Prostate gland (tissue), 2 donors: ENCODE measurements around the gene DOCK7. TPM values are rescaled to one million over a fixed set of nuclear protein-coding genes. Genes with fewer than 3 reads are reported as not detected.
A peak's percentile ranks its signal among the peaks of the same experiment; 100 is the strongest.

Source experiments
- DNase-seq: peaks from one replicate; pipeline ENCODE4 v3.0.0-alpha.2; 2019; ENCODE audit warnings: low spot score
- H3K27ac ChIP-seq, 2 donors: fragments of 200-600 bp; sonication (generic); 2 replicates each; pipeline ENCODE4 v1.5.1; 2017 to 2019
- H3K27me3 ChIP-seq: fragments of 200-600 bp; sonication (generic); replicated peaks from 2 replicates; pipeline ENCODE4 v1.5.1; 2019; ENCODE audit not compliant: insufficient read depth
- H3K36me3 ChIP-seq, 2 donors: fragments of 200-600 bp; sonication (generic); 1 replicate in 1 of 2; 2 replicates in 1 of 2; pipeline versions ENCODE4 v1.5.1 to v1.8.1; 2017 to 2019
- H3K4me1 ChIP-seq: fragments of 200-600 bp; sonication (generic); replicated peaks from 2 replicates; pipeline ENCODE4 v1.5.1; 2019
- H3K4me3 ChIP-seq, 2 donors: fragments of 200-600 bp; sonication (generic); 2 replicates each; pipeline ENCODE4 v1.5.1; 2017 to 2019
- H3K9me3 ChIP-seq: fragments of 200-600 bp; sonication (generic); 2 replicates; pipeline ENCODE4 v1.5.1; 2017
- POLR2A ChIP-seq: fragments of 450-650 bp; IDR thresholded peaks from one replicate; pipeline ENCODE4 v1.6.1; 2016; ENCODE audit warnings: antibody characterized with exemption, mild to moderate bottlenecking
- POLR2AphosphoS5 ChIP-seq: sonication (generic); formaldehyde crosslinking; IDR thresholded peaks from one replicate; pipeline ENCODE4 v1.6.1; 2017; ENCODE audit warnings: antibody characterized with exemption
- whole genome bisulfite sequencing: methylation state at CpG from one replicate; pipeline ENCODE4 v1.1.5; 2018; 5-methylcytosine and 5-hydroxymethylcytosine counted together
- intact Hi-C: fragments of 100-400 bp; cut with DNase I; formaldehyde crosslinking; loops from one replicate; pipeline ENCODE4 v1.14.2; 2022
- total RNA-seq, 2 donors: library from RNA; depleted of rRNA; stranded (reverse); fragments of >200 nt; gene quantifications; one replicate each; pipeline ENCODE4 v1.1.0, GENCODE V29; 2016
- TF ChIP-seq, protein P1 (sequence below), 4 experiments: fragments of 200-600 bp in 2 of 4; fragments of 450-650 bp in 2 of 4; sonication (generic) in 2 of 4; IDR thresholded peaks; 1 replicate in 3 of 4; 2 replicates in 1 of 4; pipeline ENCODE4 v1.5.1; 2016 to 2019; ENCODE audit warnings: antibody characterized with exemption in 4 of 4, mild to moderate bottlenecking in 2 of 4, moderate library complexity in 2 of 4

Gene DOCK7
- total RNA-seq, 2 donors from 2014 or later, result 43.4 to 56.4 TPM

DNA sequence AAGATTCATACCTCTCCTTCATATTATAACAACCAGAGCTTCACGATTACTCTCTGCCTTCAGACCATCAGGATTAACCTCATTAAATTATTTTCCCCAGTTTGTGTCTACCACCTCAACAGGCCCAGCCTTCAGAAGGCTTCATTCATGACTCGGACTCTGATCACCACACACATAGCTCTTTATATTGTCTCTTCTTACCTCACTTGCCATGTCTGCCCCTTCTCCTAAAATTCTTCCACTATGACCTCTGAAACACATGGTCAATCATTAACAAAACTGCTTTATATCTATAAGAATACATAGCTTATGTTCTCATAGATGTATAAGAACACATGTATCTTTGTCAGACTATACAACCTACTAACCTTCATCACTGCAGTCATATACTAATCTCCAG, 171.6 kb downstream of the DOCK7 start:
- Histone ChIP-seq H3K9me3 (no peaks in the 10 kb centered on the region), H3K4me3 (no peak overlapping the region), H3K4me1 (no peaks in the 10 kb centered on the region), H3K27me3 (no peaks in the 10 kb centered on the region), H3K36me3 (no peaks in the 10 kb centered on the region), H3K27ac (no peak overlapping the region)
- TF ChIP-seq, protein P1, sequence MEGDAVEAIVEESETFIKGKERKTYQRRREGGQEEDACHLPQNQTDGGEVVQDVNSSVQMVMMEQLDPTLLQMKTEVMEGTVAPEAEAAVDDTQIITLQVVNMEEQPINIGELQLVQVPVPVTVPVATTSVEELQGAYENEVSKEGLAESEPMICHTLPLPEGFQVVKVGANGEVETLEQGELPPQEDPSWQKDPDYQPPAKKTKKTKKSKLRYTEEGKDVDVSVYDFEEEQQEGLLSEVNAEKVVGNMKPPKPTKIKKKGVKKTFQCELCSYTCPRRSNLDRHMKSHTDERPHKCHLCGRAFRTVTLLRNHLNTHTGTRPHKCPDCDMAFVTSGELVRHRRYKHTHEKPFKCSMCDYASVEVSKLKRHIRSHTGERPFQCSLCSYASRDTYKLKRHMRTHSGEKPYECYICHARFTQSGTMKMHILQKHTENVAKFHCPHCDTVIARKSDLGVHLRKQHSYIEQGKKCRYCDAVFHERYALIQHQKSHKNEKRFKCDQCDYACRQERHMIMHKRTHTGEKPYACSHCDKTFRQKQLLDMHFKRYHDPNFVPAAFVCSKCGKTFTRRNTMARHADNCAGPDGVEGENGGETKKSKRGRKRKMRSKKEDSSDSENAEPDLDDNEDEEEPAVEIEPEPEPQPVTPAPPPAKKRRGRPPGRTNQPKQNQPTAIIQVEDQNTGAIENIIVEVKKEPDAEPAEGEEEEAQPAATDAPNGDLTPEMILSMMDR (IDR thresholded peaks at IDR 0.05), result no peak
- TF ChIP-seq POLR2A, result no peak
- TF ChIP-seq POLR2AphosphoS5, result no peak
- no peak for DNase-seq
- WGBS, result 86% methylated on average over 2 of the region's 2 CpGs
- intact Hi-C loops, result no loop called here

DNA sequence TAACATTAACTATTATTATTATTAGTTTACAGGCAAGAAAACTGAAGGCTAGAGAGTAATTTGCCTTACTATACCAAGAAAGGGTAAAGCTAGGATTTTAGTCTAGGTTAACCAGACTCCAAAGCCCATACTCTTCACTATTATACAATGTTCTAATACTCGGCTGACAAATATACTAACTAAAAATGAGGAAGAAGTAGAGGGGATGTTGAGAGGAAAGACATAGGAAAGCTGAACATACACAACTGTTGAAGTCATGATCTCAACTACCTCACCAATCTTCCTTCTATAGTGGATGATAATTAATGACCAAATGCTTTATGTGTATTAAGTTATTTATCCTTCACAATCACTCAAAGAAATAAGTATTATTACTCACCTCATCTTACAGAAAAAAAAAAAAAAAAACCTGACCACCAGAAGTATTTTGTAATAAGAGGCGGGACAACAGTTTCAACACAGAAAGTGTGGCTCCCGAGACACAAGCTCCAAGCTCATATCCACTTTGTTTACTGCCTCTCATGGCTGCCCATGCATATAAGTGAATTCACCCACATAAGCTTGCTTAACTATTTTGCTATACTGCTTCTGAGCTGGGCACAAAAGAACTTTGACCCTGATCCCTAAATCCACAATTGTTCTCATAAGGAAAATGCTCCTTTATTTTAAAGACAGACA, 173.3 kb downstream of the DOCK7 start:
- intact Hi-C loops, result no loop called here
- DNase-seq, result no peak
- Histone ChIP-seq H3K4me3 (no peak overlapping the region), H3K36me3 (no peaks in the 10 kb centered on the region), H3K27ac (no peak overlapping the region), H3K27me3 (no peaks in the 10 kb centered on the region), H3K4me1 (no peaks in the 10 kb centered on the region), H3K9me3 (no peaks in the 10 kb centered on the region)
- TF ChIP-seq POLR2A (no peak), POLR2AphosphoS5 (no peak)
- TF ChIP-seq, protein P1 (IDR thresholded peaks at IDR 0.05), result no peak
- 89% methylated on average over 3 of the region's 3 CpGs for WGBS

DNA sequence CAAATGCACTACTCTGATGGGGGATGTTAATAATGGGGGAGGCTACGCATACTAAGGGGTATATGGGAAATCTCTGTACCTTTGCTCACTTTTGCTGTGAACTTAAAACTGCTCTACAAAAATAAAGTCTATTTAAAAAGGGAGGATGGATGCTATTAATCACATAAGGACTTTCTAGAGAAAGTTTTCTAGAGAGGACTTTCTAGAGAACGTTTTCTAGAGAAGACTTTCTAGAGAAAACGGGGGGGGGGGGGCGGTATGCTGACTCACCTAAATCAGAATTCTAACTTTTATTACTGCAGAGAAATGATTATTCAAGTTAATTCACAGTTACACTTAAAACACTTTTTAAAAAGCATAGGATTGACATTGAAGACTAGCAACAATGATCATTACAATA, 175.2 kb downstream of the DOCK7 start:
- H3K4me1 ChIP-seq, result no peaks in the 10 kb centered on the region
- no peak overlapping the region for H3K4me3 ChIP-seq
- H3K27ac ChIP-seq, result no peak overlapping the region
- WGBS, result 88% methylated on average over 4 of the region's 4 CpGs
- TF ChIP-seq POLR2A, result no peak
- no peak for TF ChIP-seq POLR2AphosphoS5
- TF ChIP-seq, protein P1 (IDR thresholded peaks at IDR 0.05), result no peak
- intact Hi-C loops, result no loop called here
- H3K9me3 ChIP-seq, result no peaks in the 10 kb centered on the region
- no peak for DNase-seq
- H3K36me3 ChIP-seq, result no peaks in the 10 kb centered on the region
- H3K27me3 ChIP-seq, result no peaks in the 10 kb centered on the region

DNA sequence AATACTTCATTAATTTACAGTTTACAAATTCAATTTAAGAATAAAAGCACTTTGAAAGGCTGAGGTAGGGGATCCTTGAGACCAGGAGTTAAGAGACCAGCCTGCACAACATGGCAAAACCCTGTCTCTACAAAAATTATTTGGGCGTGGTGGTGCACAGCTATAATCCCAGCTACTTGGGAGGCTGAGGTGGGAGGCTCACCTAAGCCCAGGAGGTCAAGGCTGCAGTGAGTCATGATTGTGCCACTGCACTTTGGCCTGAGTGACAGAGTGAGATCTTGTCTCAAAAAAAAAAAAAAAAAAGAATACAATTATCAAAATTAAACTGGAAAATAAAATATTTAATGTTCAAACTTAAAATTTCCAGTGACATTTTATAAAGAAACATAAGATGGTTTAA, 179.2 kb downstream of the DOCK7 start:
- H3K9me3 ChIP-seq, result no peaks in the 10 kb centered on the region
- no peak overlapping the region for H3K4me3 ChIP-seq
- H3K27ac ChIP-seq, result no peak overlapping the region
- H3K4me1 ChIP-seq, result no peaks in the 10 kb centered on the region
- 100% methylated on average over 1 of the region's 1 CpG for WGBS
- intact Hi-C loops, result no loop called here
- no peak for DNase-seq
- no peaks in the 10 kb centered on the region for H3K27me3 ChIP-seq
- H3K36me3 ChIP-seq, result no peaks in the 10 kb centered on the region
- TF ChIP-seq POLR2A (no peak), POLR2AphosphoS5 (no peak)
- TF ChIP-seq, protein P1 (IDR thresholded peaks at IDR 0.05), result no peak

DNA sequence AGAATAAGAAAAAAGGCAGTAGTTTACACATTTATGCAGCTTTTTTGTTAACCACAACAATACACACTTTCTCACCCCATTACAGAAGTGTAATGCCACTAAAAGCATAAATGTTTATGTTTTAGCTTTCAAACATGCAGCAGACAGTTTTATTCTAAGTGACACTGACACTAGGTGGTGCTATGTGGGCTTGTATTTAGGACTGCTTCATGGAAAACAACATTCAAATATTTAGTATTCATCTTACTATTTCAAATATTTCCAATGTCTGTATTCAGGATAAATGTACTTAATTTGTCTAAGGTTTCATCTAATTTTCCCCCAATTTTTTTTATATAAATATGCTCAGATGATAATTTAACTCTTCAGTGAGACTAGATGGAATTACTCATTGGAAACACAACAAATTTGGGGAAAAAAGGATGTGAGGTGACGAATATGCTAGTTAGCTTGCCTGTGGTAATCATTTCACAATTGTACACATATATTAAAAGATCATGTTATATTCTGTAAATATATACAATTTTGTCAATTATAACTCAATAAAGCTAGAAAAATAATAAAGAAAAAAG, 179.9 kb downstream of the DOCK7 start:
- WGBS, result 96% methylated on average over 1 of the region's 1 CpG
- DNase-seq, result no peak
- H3K36me3 ChIP-seq, result no peaks in the 10 kb centered on the region

More for the DNA sequence above, 179.9 kb downstream of the DOCK7 start:
- intact Hi-C loops, result no loop called here
- no peaks in the 10 kb centered on the region for H3K27me3 ChIP-seq
- TF ChIP-seq POLR2AphosphoS5, result no peak
- TF ChIP-seq POLR2A, result no peak
- TF ChIP-seq, protein P1 (IDR thresholded peaks at IDR 0.05), result peak in 3 of 4 experiments; percentile 28 to 52 (median 47)
- no peak overlapping the region for H3K27ac ChIP-seq
- H3K9me3 ChIP-seq, result no peaks in the 10 kb centered on the region
- no peak overlapping the region for H3K4me3 ChIP-seq
- no peaks in the 10 kb centered on the region for H3K4me1 ChIP-seq
